Panc1 (cell line): ENCODE measurements around the gene GRHL3. TPM values are rescaled to one million over a fixed set of nuclear protein-coding genes. Genes with fewer than 3 reads are reported as not detected.

Source experiments
- ATAC-seq: fragments of 200-7000 bp; cut with Tn5 transposase; 2 replicates; pipeline ENCODE4 v1.9.1; 2020; ENCODE audit warnings: mild to moderate bottlenecking, moderate library complexity
- BruUV-seq: library from RNA; stranded (reverse); fragments of 400-500 nt; replicated peaks from 2 replicates; lab custom pipeline; 2021; lab: Mats Ljungman, UMichigan
- CTCF ChIA-PET: fragments of 300-600 bp; sonication (Branson Sonifier 250); formaldehyde crosslinking; loops from one replicate; lab custom pipeline; 2022; ENCODE audit warnings: antibody characterized with exemption; lab: Charles Lee
- POLR2A ChIA-PET: fragments of 300-600 bp; sonication (Branson Sonifier 250); formaldehyde crosslinking; loops from one replicate; lab custom pipeline; 2022; ENCODE audit warnings: antibody characterized with exemption; lab: Charles Lee
- DNase-seq: peaks from one replicate; pipeline ENCODE4 v3.0.0-alpha.2; 2010; ENCODE audit warnings: low read depth, low spot score
- H3K27ac ChIP-seq: 2 replicates; pipeline ENCODE4 v1.5.1; 2011; ENCODE audit warnings: mild to moderate bottlenecking, low read length, inconsistent platforms
- H3K27me3 ChIP-seq: fragments of 200-500 bp; sonication (Bioruptor generic); 2 replicates; pipeline ENCODE4 v1.6.0; 2014; ENCODE audit warnings: low read length, inconsistent platforms; ENCODE audit not compliant: control insufficient read depth, insufficient read depth
- H3K36me3 ChIP-seq: fragments of 200-500 bp; sonication (Bioruptor generic); 2 replicates; pipeline ENCODE4 v1.5.1; 2014; ENCODE audit warnings: inconsistent platforms, mild to moderate bottlenecking, low read length, moderate library complexity; ENCODE audit not compliant: control insufficient read depth, insufficient read depth
- H3K4me1 ChIP-seq: 2 replicates; pipeline ENCODE4 v1.5.1; 2011; ENCODE audit warnings: inconsistent platforms, mild to moderate bottlenecking, low read length, moderate library complexity; ENCODE audit not compliant: control insufficient read depth, insufficient read depth
- H3K4me3 ChIP-seq, 2 experiments: 2 replicates each; pipeline ENCODE4 v1.5.1; 2011 to 2012; ENCODE audit warnings: low read depth in 2 of 2, low read length in 2 of 2, mild to moderate bottlenecking in 2 of 2, inconsistent platforms in 1 of 2, moderate library complexity in 1 of 2
- H3K9me3 ChIP-seq: fragments of 200-500 bp; sonication (Bioruptor generic); 2 replicates; pipeline ENCODE4 v1.5.1; 2014; ENCODE audit warnings: low read depth, mild to moderate bottlenecking, inconsistent platforms, low read length, moderate library complexity; ENCODE audit not compliant: control insufficient read depth, insufficient read depth
- CTCF ChIP-seq: fragments of 450-650 bp; IDR thresholded peaks from 2 replicates; pipeline ENCODE4 v1.5.1; 2017; ENCODE audit warnings: mild to moderate bottlenecking
- POLR2AphosphoS5 ChIP-seq: IDR thresholded peaks from 2 replicates; pipeline ENCODE4 v1.6.1; 2012; ENCODE audit warnings: mild to moderate bottlenecking, low read depth, low read length, moderate library complexity
- REST ChIP-seq, 2 experiments: IDR thresholded peaks; 2 replicates each; pipeline ENCODE4 v1.6.1; 2011 to 2012; ENCODE audit warnings: low read depth in 2 of 2, control low read depth in 1 of 2, low read length in 1 of 2, mild to moderate bottlenecking in 1 of 2, moderate library complexity in 1 of 2; ENCODE audit not compliant: insufficient read depth in 1 of 2
- SIN3A ChIP-seq: IDR thresholded peaks from 2 replicates; pipeline ENCODE4 v1.6.1; 2012; ENCODE audit warnings: low read depth, mild to moderate bottlenecking, low read length, moderate library complexity, borderline replicate concordance; ENCODE audit not compliant: insufficient read depth
- TCF7L2 ChIP-seq: IDR thresholded peaks from 2 replicates; pipeline ENCODE4 v1.6.1; 2011; ENCODE audit warnings: mild to moderate bottlenecking, low read depth, low read length, inconsistent platforms
- in situ Hi-C: cut with HindIII; loops from 2 replicates; pipeline ENCODE4 v1.10.0; 2016; ENCODE audit warnings: low sequenced_read_pairs, low pct_unique_long_range_greater_than_20kb
- intact Hi-C: fragments of 100-400 bp; cut with micrococcal nuclease; formaldehyde crosslinking; loops from one replicate; pipeline ENCODE4 v1.10.0; 2022; ENCODE audit not compliant: unreplicated experiment
- total RNA-seq: library from RNA; stranded (reverse); gene quantifications from one replicate; pipeline ENCODE4 v1.2.1, GENCODE V29; 2021; ENCODE audit not compliant: unreplicated experiment

The GRHL3 gene
- total RNA-seq, 1 experiment from 2014 or later, result 16.7 TPM

- POLR2A ChIA-PET, result no interaction called here
- Histone ChIP-seq H3K4me1 (0 out of 2 replicates have a peak, but pooled peaks cover 6% of the 10 kb centered on the region), H3K27ac (no peak overlapping the region; the same call in 1 of the 2 replicates), H3K27me3 (no peaks in the 10 kb centered on the region), H3K4me3 (no peak overlapping the region), H3K9me3 (no peaks in the 10 kb centered on the region), H3K36me3 (no peaks in the 10 kb centered on the region)
- no peak for DNase-seq
- no peak for ATAC-seq
- TF ChIP-seq TCF7L2 (no peak), REST (IDR thresholded peaks at IDR 0.05; ENCODE audit: insufficient read depth in 1 of 2, low read depth in 2 of 2, low read length in 1 of 2) (no peak), SIN3A (no peak), CTCF (no peak), POLR2AphosphoS5 (no peak)
- CTCF ChIA-PET, result no interaction called here
- in situ Hi-C loops, result no loop called here
- BruUV-seq, result no TSS peak
- intact Hi-C loops, result no loop called here
Measured at GRCh38 chr1:24302209-24302611, 16.9 kb upstream of the GRHL3 start.

GRCh38 chr1:24303600-24303999 lies 15.6 kb upstream of the GRHL3 start:
- ChIA-PET CTCF (no interaction called here), POLR2A (interaction anchor here (0.6 kb wide), 1 partner anchor 239 kb away, joined by 3 read pairs; no protein-coding TSS in a partner anchor)
- no TSS peak for BruUV-seq
- Histone ChIP-seq H3K4me3 (no peak overlapping the region), H3K36me3 (no peaks in the 10 kb centered on the region), H3K9me3 (no peaks in the 10 kb centered on the region), H3K27me3 (no peaks in the 10 kb centered on the region), H3K27ac (no peak overlapping the region), H3K4me1 (0 out of 2 replicates have a peak, but pooled peaks cover 6% of the 10 kb centered on the region)
- in situ Hi-C loops, result no loop called here
- intact Hi-C loops, result no loop called here
- ATAC-seq (no peak), DNase-seq (no peak)
- TF ChIP-seq SIN3A (no peak), REST (IDR thresholded peaks at IDR 0.05; ENCODE audit: insufficient read depth in 1 of 2, low read depth in 2 of 2, low read length in 1 of 2) (no peak), TCF7L2 (no peak), POLR2AphosphoS5 (no peak), CTCF (no peak)
